ENCODE data around the gene ZDHHC11.

DNA sequence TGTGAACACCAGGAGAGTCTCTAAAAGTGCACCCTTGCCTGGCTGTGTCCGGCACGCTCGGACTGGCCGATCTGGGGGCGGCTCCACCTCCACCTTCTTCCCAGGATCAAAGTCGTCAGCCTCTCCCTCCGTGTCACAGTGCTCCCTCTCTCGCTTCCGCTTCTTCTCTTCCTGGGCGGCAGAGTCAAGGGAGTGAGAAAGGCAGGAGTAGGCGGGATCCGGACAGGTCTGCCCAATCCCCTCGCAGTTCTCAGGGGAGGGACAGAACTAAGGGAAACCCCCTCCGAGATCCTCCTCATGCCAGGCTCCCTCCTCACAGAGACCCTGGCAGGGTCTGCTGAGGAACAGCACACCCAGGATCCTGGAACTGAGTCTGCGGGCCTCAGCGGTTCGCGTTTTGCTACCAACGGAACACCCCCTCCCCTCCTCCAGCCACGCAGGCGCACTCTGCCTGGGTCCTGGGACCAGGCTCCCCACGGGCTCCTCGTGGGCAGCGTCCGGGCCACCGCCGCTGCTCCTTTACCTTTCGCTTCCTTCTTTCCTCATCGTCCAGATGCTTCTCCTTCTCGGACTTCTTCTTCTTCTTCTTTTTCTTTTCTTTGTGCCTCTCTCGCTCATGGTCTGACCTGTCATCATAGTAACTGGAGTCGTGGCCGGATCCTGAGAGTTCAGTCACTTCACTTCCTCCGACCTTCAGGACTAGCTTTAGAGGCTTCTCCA, 40.5 kb upstream of the ZDHHC11 start:
- TF ChIP-seq CTCF (IDR thresholded peaks at IDR 0.05) (no peak), POLR2A (IDR thresholded peaks at IDR 0.05; ENCODE audit: low read depth) (no peak), POLR2AphosphoS5 (IDR thresholded peaks at IDR 0.05) (no peak), EP300 (IDR thresholded peaks at IDR 0.05) (no peak)

Data from esophagus muscularis mucosa (tissue), 4 donors.